HepG2 (cell line): ENCODE measurements around the gene SAC3D1. TPM values are rescaled to one million over a fixed set of nuclear protein-coding genes. Genes with fewer than 3 reads are reported as not detected.

Source experiments
- CC2D1A ChIP-seq: sonication (generic); formaldehyde crosslinking; IDR thresholded peaks from 2 replicates; pipeline ENCODE4 v1.8.1; 2023; ENCODE audit warnings: mild to moderate bottlenecking, missing genetic modification reagents
- CTCF ChIP-seq: sonication (generic); formaldehyde crosslinking; IDR thresholded peaks from 2 replicates; pipeline ENCODE4 v1.5.0; 2020; ENCODE audit warnings: mild to moderate bottlenecking, missing genetic modification reagents, moderate library complexity
- FOXK2 ChIP-seq: fragments of 450-650 bp; IDR thresholded peaks from 2 replicates; pipeline ENCODE4 v1.6.1; 2016
- GMEB2 ChIP-seq: IDR thresholded peaks from 2 replicates; pipeline ENCODE4 v1.6.1; 2016; ENCODE audit warnings: missing biosample characterization, missing genetic modification reagents, low read depth
- HHEX ChIP-seq: IDR thresholded peaks from 2 replicates; pipeline ENCODE4 v1.6.1; 2016; ENCODE audit warnings: control low read depth
- HOMEZ ChIP-seq: IDR thresholded peaks from 2 replicates; pipeline ENCODE4 v1.6.1; 2016; ENCODE audit warnings: low read depth
- LCORL ChIP-seq, 2 experiments: fragments of 450-650 bp in 1 of 2; sonication (generic) in 1 of 2; formaldehyde crosslinking in 1 of 2; IDR thresholded peaks; 2 replicates each; pipeline versions ENCODE4 v1.5.0 to v1.6.1; 2017 to 2020; ENCODE audit warnings: antibody characterized with exemption in 1 of 2, missing genetic modification reagents in 1 of 2
- MYNN ChIP-seq: sonication (generic); formaldehyde crosslinking; IDR thresholded peaks from 2 replicates; pipeline ENCODE4 v1.4.0; 2020; ENCODE audit warnings: mild to moderate bottlenecking, low read depth, missing genetic modification reagents
- NFAT5 ChIP-seq: sonication (generic); formaldehyde crosslinking; IDR thresholded peaks from 2 replicates; pipeline ENCODE4 v1.4.0; 2020; ENCODE audit warnings: missing genetic modification reagents
- PITX1 ChIP-seq: sonication (generic); formaldehyde crosslinking; IDR thresholded peaks from 2 replicates; pipeline ENCODE4 v1.5.1; 2020; ENCODE audit warnings: mild to moderate bottlenecking, missing genetic modification reagents
- RBFOX2 ChIP-seq: fragments of 200-400 bp; formaldehyde crosslinking; IDR thresholded peaks from 2 replicates; pipeline ENCODE4 v1.6.1; 2017; ENCODE audit warnings: low read depth, mild to moderate bottlenecking, low read length
- SMYD3 ChIP-seq: sonication (generic); formaldehyde crosslinking; IDR thresholded peaks from 2 replicates; pipeline ENCODE4 v1.8.1; 2023; ENCODE audit warnings: mild to moderate bottlenecking, missing genetic modification reagents
- SNAPC2 ChIP-seq: sonication (generic); formaldehyde crosslinking; IDR thresholded peaks from 2 replicates; pipeline ENCODE4 v1.8.1; 2022; ENCODE audit warnings: mild to moderate bottlenecking, missing genetic modification reagents
- ZBTB7A ChIP-seq: sonication (generic); formaldehyde crosslinking; IDR thresholded peaks from 2 replicates; pipeline ENCODE4 v1.8.0; 2022; ENCODE audit warnings: mild to moderate bottlenecking, missing genetic modification reagents
- ZFY ChIP-seq: sonication (generic); formaldehyde crosslinking; IDR thresholded peaks from 2 replicates; pipeline ENCODE4 v1.4.0; 2020; ENCODE audit warnings: missing genetic modification reagents
- ZKSCAN1 ChIP-seq: fragments of 150-350 bp; IDR thresholded peaks from 2 replicates; pipeline ENCODE4 v1.6.1; 2014; ENCODE audit warnings: low read length
- ZNF101 ChIP-seq: sonication (generic); formaldehyde crosslinking; IDR thresholded peaks from 2 replicates; pipeline ENCODE4 v1.4.0; 2020; ENCODE audit warnings: mild to moderate bottlenecking, low read depth, missing genetic modification reagents, borderline replicate concordance
- ZNF24 ChIP-seq: fragments of 450-650 bp; IDR thresholded peaks from 2 replicates; pipeline ENCODE4 v1.6.1; 2017; ENCODE audit warnings: antibody characterized with exemption, mild to moderate bottlenecking
- ZNF282 ChIP-seq: fragments of 450-650 bp; IDR thresholded peaks from 2 replicates; pipeline ENCODE4 v1.6.1; 2018; ENCODE audit not compliant: partially characterized antibody
- ZNF691 ChIP-seq: sonication (generic); formaldehyde crosslinking; IDR thresholded peaks from 2 replicates; pipeline ENCODE4 v1.4.0; 2020; ENCODE audit warnings: missing genetic modification reagents, low read depth, mild to moderate bottlenecking, borderline replicate concordance
- ZNF747 ChIP-seq: sonication (generic); formaldehyde crosslinking; IDR thresholded peaks from 2 replicates; pipeline ENCODE4 v1.8.1; 2023; ENCODE audit warnings: missing genetic modification reagents, mild to moderate bottlenecking, borderline replicate concordance
- polyA plus RNA-seq, 8 experiments: library from polyadenylated mRNA; depleted of rRNA in 3 of 8; stranded (reverse) in 7 of 8; unstranded in 1 of 8; fragments of >200 nt; fragmentation: Illumina TruSeq in 4 of 8; extraction: Trizol in 4 of 8; gene quantifications; 2 replicates each; pipeline versions ENCODE4 v1.2.1 to v1.2.3, GENCODE V29; 2011 to 2016; ENCODE audit warnings: low read depth in 4 of 8, missing spikeins in 1 of 8, mixed read lengths in 1 of 8; ENCODE audit not compliant: insufficient read depth in 1 of 8
- total RNA-seq, 5 experiments: library from RNA; depleted of rRNA; stranded (reverse); fragments of >200 nt; fragmentation: Illumina TruSeq; extraction: Trizol; gene quantifications; 2 replicates each; pipeline ENCODE4 v1.2.3, GENCODE V29; 2016; ENCODE audit warnings: low read depth in 1 of 5

The SAC3D1 gene
- total and polyA plus RNA-seq, 2 of the 13 experiments (the other 11 are each of a cell fraction or from before 2014, with no cell fraction given): 7.4 to 36.3 TPM

- TF ChIP-seq NFAT5 (CRISPR knock-in tag): no peak
- TF ChIP-seq HOMEZ (CRISPR knock-in tag): no peak
- no peak for TF ChIP-seq ZNF24
- TF ChIP-seq MYNN: no peak
- no peak for TF ChIP-seq HHEX (CRISPR knock-in tag)
- no peak for TF ChIP-seq ZNF101
- no peak for TF ChIP-seq ZNF282
- no peak for TF ChIP-seq CC2D1A (CRISPR knock-in tag)
- TF ChIP-seq ZNF747 (CRISPR knock-in tag): no peak
- no peak for TF ChIP-seq SMYD3
- TF ChIP-seq SNAPC2 (CRISPR knock-in tag): no peak
- TF ChIP-seq ZKSCAN1: no peak
- TF ChIP-seq FOXK2: no peak
- TF ChIP-seq PITX1 (CRISPR knock-in tag): peak; percentile 40; the same call in 1 of the 2 replicates
- no peak for TF ChIP-seq GMEB2
- peak; percentile 71 for TF ChIP-seq CTCF (CRISPR knock-in tag)
- no peak for TF ChIP-seq RBFOX2
- TF ChIP-seq ZBTB7A (CRISPR knock-in tag): no peak
- TF ChIP-seq LCORL (IDR thresholded peaks at IDR 0.05): no peak
- 0 out of 2 replicates have a peak, but pooled peaks have one; percentile 32 for TF ChIP-seq LCORL (CRISPR knock-in tag; IDR thresholded peaks at IDR 0.05)
- TF ChIP-seq ZFY (CRISPR knock-in tag): 0 out of 2 replicates have a peak, but pooled peaks have one; percentile 15
- TF ChIP-seq ZNF691 (CRISPR knock-in tag): no peak
Observed at GRCh38 chr11:65060913-65061408, 20.0 kb downstream of the SAC3D1 start (continued).
